Naive thymus-derived CD8-positive, alpha-beta T cell (primary cell): ENCODE results near the gene P3H3. TPM values are rescaled to one million over a fixed set of nuclear protein-coding genes. Genes with fewer than 3 reads are reported as not detected.
A peak's percentile ranks its signal among the peaks of the same experiment; 100 is the strongest.

Source experiments
- ATAC-seq, 2 donors: fragments of 150-1000 bp; cut with Tn5 transposase in 1 of 2; sonication (Bioruptor Pico), chemical (Tn5 transposase) in 1 of 2; 1 replicate in 1 of 2; 2 replicates in 1 of 2; pipeline ENCODE4 v1.10.0; 2021; ENCODE audit warnings: mild to moderate bottlenecking in 2 of 2, moderate library complexity in 2 of 2
- POLR2A ChIA-PET: fragments of 350-600 bp; sonication (Branson Sonifier 250); formaldehyde crosslinking; loops from one replicate; lab custom pipeline; 2021; ENCODE audit warnings: antibody characterized with exemption; lab: Charles Lee
- DNase-seq, 10 donors: peaks; one replicate each; pipeline versions ENCODE4 v3.0.0 to v3.0.0-alpha.2; 2020 to 2022
- H3K27ac Mint-ChIP-seq, 10 donors: one replicate each; pipeline ENCODE4 v1.8.0; 2020 to 2022; ENCODE audit warnings: mild to moderate bottlenecking in 10 of 10, mixed read lengths in 10 of 10, moderate library complexity in 4 of 10, inconsistent platforms in 1 of 10
- H3K27me3 Mint-ChIP-seq, 5 donors: one replicate each; pipeline ENCODE4 v1.8.0; 2021 to 2022; ENCODE audit warnings: mixed read lengths in 5 of 5
- H3K36me3 Mint-ChIP-seq, 3 donors: one replicate each; pipeline ENCODE4 v1.8.0; 2020 to 2022; ENCODE audit warnings: mixed read lengths in 3 of 3, mild to moderate bottlenecking in 2 of 3, inconsistent platforms in 1 of 3
- H3K4me1 Mint-ChIP-seq, 4 donors: one replicate each; pipeline ENCODE4 v1.8.0; 2021 to 2022; ENCODE audit warnings: mixed read lengths in 4 of 4
- H3K4me3 Mint-ChIP-seq, 10 donors: one replicate each; pipeline ENCODE4 v1.8.0; 2020 to 2022; ENCODE audit warnings: mild to moderate bottlenecking in 10 of 10, mixed read lengths in 10 of 10, moderate library complexity in 6 of 10, inconsistent platforms in 1 of 10
- H3K9me3 Mint-ChIP-seq, 9 donors: one replicate each; pipeline ENCODE4 v1.8.0; 2020 to 2022; ENCODE audit warnings: mixed read lengths in 9 of 9, mild to moderate bottlenecking in 3 of 9, inconsistent platforms in 1 of 9, moderate library complexity in 1 of 9
- polyA plus RNA-seq, 3 donors: library from polyadenylated mRNA; unstranded; fragments of 300-500 nt; fragmentation: Illumina TruSeq; gene quantifications; one replicate each; pipeline ENCODE4 v1.2.3, GENCODE V29; 2021
- total RNA-seq, 8 experiments: library from RNA in 2 of 8; stranded (reverse) in 2 of 8; gene quantifications; one replicate each; pipeline ENCODE4 v1.2.3 and lab custom pipeline; 2021 to 2026

P3H3 gene
- total and polyA plus RNA-seq, 5 experiments from 2014 or later: 0.42 to 9.7 (median 0.73) TPM

GRCh38 chr12:6822426-6823135, 5.6 kb upstream of the P3H3 start:
- H3K4me1 Mint-ChIP-seq: peaks cover 18 to 37% (median 22%) of the 10 kb centered on the region in 4 donors
- peak overlapping the region in 7 of 10 donors; percentile 16 to 79 (median 41) for H3K4me3 Mint-ChIP-seq
- DNase-seq: peak in 1 of 10 donors; percentile 43
- no peak for ATAC-seq
- peaks cover 14 to 70% (median 48%) of the 10 kb centered on the region in 5 donors for H3K27me3 Mint-ChIP-seq
- POLR2A ChIA-PET: interaction anchor here (1.1 kb wide), 1 partner anchor 14 kb away, joined by 3 read pairs; no protein-coding TSS in a partner anchor
- H3K9me3 Mint-ChIP-seq: no peaks in the 10 kb centered on the region
- no peak overlapping the region for H3K27ac Mint-ChIP-seq
- H3K36me3 Mint-ChIP-seq: no peaks in the 10 kb centered on the region

DNA sequence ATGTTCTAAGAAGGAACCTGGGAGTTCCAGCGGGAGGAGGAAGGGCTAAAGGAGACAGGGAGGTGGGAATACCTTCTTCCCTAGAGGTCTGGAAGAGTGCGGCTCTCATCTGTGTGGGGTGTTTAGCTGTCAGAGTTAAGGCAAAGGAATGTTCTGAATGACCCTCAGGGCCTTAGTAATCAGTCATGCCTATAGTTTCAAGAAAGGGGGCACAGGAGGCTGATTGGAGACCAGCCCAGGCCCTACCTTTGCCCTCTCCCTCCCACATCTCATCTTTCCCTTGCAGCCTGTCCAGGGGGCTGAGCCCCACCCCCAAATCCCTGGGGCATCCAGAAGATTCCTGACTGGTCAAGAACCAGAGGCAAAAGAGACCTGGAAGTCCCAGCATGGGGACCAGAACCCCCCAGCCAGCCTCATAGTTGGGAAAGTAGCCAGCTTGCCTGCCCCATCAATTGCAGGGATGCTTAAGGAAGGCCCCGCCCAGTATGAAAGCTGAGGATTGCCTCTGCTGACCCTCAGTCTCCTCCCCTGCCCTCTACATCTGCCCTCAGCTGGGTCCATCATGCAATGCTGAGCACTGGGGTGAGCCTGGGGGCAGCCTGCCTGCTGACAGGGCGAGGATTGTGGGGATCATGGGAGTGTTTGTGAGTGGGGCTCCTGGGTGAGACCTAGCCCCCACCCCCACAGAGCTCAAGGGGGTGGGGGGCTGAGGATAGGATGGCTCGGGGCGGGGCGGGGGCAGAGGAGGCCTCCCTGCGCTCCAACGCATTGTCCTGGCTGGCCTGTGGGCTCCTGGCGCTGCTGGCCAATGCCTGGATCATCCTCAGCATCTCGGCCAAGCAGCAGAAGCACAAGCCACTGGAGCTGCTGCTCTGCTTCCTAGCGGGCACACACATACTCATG, 4.8 kb upstream of the P3H3 start:
- Mint-ChIP-seq H3K27ac (no peak overlapping the region), H3K4me3 (no peak overlapping the region), H3K4me1 (peaks cover 17 to 45% (median 25%) of the 10 kb centered on the region in 4 donors), H3K27me3 (peaks cover 15 to 79% (median 48%) of the 10 kb centered on the region in 5 donors), H3K9me3 (no peaks in the 10 kb centered on the region), H3K36me3 (no peaks in the 10 kb centered on the region)
- DNase-seq (peak in 1 of 10 donors; percentile 32), ATAC-seq (no peak)
- POLR2A ChIA-PET: no interaction called here

DNA sequence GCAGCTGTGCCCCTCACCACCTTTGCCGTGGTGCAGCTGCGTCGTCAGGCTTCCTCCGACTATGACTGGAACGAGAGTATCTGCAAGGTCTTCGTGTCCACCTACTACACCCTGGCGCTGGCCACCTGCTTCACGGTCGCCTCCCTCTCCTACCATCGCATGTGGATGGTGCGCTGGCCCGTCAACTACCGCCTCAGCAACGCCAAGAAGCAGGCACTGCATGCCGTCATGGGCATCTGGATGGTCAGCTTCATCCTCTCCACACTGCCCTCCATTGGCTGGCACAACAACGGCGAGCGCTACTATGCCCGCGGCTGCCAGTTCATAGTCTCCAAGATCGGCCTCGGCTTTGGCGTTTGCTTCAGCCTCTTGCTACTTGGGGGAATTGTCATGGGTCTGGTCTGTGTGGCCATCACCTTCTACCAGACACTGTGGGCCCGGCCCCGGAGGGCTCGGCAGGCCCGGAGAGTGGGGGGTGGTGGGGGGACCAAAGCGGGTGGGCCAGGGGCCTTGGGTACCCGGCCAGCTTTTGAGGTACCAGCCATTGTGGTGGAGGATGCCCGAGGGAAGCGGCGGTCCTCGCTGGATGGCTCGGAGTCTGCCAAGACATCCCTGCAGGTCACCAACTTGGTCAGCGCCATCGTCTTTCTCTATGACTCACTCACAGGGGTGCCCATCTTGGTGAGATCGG, 4.0 kb upstream of the P3H3 start:
- DNase-seq (peak in 1 of 10 donors; percentile 60), ATAC-seq (no peak)
- POLR2A ChIA-PET: no interaction called here
- Mint-ChIP-seq H3K27me3 (peaks cover 15 to 80% (median 52%) of the 10 kb centered on the region in 5 donors), H3K4me1 (peaks cover 19 to 51% (median 29%) of the 10 kb centered on the region in 4 donors), H3K4me3 (peak overlapping the region in 2 of 10 donors; percentile 12 to 34), H3K36me3 (no peaks in the 10 kb centered on the region), H3K27ac (peak overlapping the region in 2 of 10 donors; percentile 37 to 65), H3K9me3 (no peaks in the 10 kb centered on the region)

DNA sequence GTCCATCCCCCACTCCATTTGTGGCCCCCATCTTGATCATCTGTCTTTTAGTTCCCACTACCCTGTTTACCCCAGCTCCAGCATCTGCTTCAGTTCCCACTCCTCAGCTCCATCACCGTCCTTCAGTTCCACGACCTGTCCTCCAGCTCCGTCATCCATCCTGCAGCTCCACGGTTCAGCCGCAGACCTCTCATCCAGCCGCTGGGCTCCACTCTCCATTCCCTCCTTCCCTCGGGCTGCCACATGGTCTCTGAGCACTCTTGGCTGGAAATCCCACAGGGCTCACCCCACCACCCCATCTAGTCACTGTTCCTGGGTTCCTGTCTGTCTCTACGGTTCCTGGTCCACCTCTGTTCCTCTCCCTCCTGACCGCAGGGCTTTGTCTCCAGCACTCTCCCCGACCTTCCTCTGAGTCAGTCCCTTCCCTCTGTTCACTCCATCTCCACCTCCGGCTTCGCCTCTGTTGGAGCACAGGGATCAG, 3.3 kb upstream of the P3H3 start:
- DNase-seq (peak in 1 of 10 donors; percentile 49), ATAC-seq (no peak)
- H3K36me3 Mint-ChIP-seq: no peaks in the 10 kb centered on the region
- H3K9me3 Mint-ChIP-seq: no peaks in the 10 kb centered on the region
- H3K4me1 Mint-ChIP-seq: peaks cover 19 to 55% (median 31%) of the 10 kb centered on the region in 4 donors
- no peak overlapping the region for H3K4me3 Mint-ChIP-seq
- POLR2A ChIA-PET: interaction anchor here (1.3 kb wide), 1 partner anchor 71 kb away, joined by 3 read pairs; no protein-coding TSS in a partner anchor
- H3K27ac Mint-ChIP-seq: peak overlapping the region in 2 of 10 donors; percentile 14 to 74
- peaks cover 15 to 80% (median 53%) of the 10 kb centered on the region in 5 donors for H3K27me3 Mint-ChIP-seq

GRCh38 chr12:6825398-6826124, 2.6 kb upstream of the P3H3 start:
- Mint-ChIP-seq H3K27ac (peak overlapping the region in 1 of 10 donors; percentile 74), H3K9me3 (no peaks in the 10 kb centered on the region), H3K4me3 (peak overlapping the region in 2 of 10 donors; percentile 10 to 17), H3K36me3 (no peaks in the 10 kb centered on the region), H3K27me3 (peaks cover 15 to 78% (median 53%) of the 10 kb centered on the region in 5 donors), H3K4me1 (peaks cover 19 to 54% (median 30%) of the 10 kb centered on the region in 4 donors)
- DNase-seq (peak; percentile 59 to 85 (median 76)), ATAC-seq (peak; percentile 45 to 50)
- POLR2A ChIA-PET: interaction anchor here (0.6 to 1.3 kb wide), 2 partner anchors 17 to 71 kb away, joined by 3 to 6 read pairs; no protein-coding TSS in a partner anchor

DNA sequence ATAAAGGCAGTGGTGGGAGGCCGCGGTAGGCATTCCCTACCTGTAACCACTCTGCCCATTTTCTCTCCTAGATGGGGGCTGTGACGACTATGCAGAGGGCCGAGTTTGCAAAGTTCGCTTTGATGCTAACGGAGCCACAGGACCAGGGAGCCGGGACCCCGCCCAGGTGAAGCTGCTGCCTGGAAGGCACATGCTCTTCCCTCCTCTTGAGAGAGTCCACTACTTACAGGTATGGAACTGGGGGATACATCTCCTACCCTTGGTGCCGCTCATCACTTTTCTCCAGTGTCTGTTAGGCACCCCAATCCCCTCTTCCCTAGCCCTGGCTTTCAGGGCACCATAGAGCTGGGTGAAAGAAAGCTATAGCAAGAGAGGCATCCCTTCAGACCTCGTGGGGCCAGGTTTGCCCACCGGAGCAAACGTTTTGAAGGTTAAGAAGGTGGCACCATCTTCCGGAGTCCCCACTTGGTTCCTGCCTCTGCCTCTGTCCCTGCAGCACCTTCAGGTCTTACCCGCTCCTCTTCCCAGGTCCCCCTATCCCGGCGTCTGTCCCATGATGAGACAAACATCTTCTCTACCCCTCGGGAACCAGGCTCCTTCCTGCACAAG, 2.0 kb upstream of the P3H3 start:
- ATAC-seq: no peak
- H3K27ac Mint-ChIP-seq: peak overlapping the region in 1 of 10 donors; percentile 6
- no peaks in the 10 kb centered on the region for H3K9me3 Mint-ChIP-seq
- POLR2A ChIA-PET: interaction anchor here (0.5 to 1.3 kb wide), 4 partner anchors 18 to 108 kb away, joined by 3 to 6 read pairs (median 4); partner anchors contain the start of gene MLF2
- H3K36me3 Mint-ChIP-seq: peaks cover 0 to 4% (median 0%) of the 10 kb centered on the region in 3 donors
- H3K4me3 Mint-ChIP-seq: peak overlapping the region in 3 of 10 donors; percentile 0 to 31 (median 19)
- peak in 1 of 10 donors; percentile 59 for DNase-seq
- H3K27me3 Mint-ChIP-seq: peaks cover 15 to 72% (median 53%) of the 10 kb centered on the region in 5 donors
- H3K4me1 Mint-ChIP-seq: peaks cover 19 to 47% (median 24%) of the 10 kb centered on the region in 4 donors

- Mint-ChIP-seq H3K9me3 (no peaks in the 10 kb centered on the region), H3K36me3 (peaks cover 0 to 4% (median 0%) of the 10 kb centered on the region in 3 donors), H3K27ac (peak overlapping the region in 6 of 10 donors; percentile 6 to 89 (median 46)), H3K4me1 (peaks cover 17 to 42% (median 22%) of the 10 kb centered on the region in 4 donors), H3K27me3 (peaks cover 15 to 66% (median 52%) of the 10 kb centered on the region in 5 donors), H3K4me3 (peak overlapping the region; percentile 25 to 92 (median 68))
- POLR2A ChIA-PET: interaction anchor here (0.5 to 4.1 kb wide), 4 partner anchors 18 to 109 kb away, joined by 4 to 21 read pairs (median 5); partner anchors contain the start of genes CDCA3, MLF2 and USP5
- DNase-seq (peak in 1 of 10 donors; percentile 64), ATAC-seq (no peak)
Measured at GRCh38 chr12:6826734-6827436, 1.3 kb upstream of the P3H3 start.

- Mint-ChIP-seq H3K4me1 (peaks cover 15 to 36% (median 19%) of the 10 kb centered on the region in 4 donors), H3K27ac (peak overlapping the region in 6 of 10 donors; percentile 6 to 89 (median 46)), H3K9me3 (no peaks in the 10 kb centered on the region), H3K36me3 (peaks cover 0 to 4% (median 0%) of the 10 kb centered on the region in 3 donors), H3K27me3 (peaks cover 15 to 60% (median 46%) of the 10 kb centered on the region in 5 donors), H3K4me3 (peak overlapping the region; percentile 25 to 92 (median 68))
- POLR2A ChIA-PET: interaction anchor here (1.0 to 4.1 kb wide), 4 partner anchors 19 to 103 kb away, joined by 4 to 21 read pairs (median 6); partner anchors contain the start of genes CDCA3, COPS7A, MLF2 and USP5
- ATAC-seq: no peak
- peak in 3 of 10 donors; percentile 24 to 67 (median 34) for DNase-seq
Measured at GRCh38 chr12:6827437-6827911, 733 bp upstream of the P3H3 start.

DNA sequence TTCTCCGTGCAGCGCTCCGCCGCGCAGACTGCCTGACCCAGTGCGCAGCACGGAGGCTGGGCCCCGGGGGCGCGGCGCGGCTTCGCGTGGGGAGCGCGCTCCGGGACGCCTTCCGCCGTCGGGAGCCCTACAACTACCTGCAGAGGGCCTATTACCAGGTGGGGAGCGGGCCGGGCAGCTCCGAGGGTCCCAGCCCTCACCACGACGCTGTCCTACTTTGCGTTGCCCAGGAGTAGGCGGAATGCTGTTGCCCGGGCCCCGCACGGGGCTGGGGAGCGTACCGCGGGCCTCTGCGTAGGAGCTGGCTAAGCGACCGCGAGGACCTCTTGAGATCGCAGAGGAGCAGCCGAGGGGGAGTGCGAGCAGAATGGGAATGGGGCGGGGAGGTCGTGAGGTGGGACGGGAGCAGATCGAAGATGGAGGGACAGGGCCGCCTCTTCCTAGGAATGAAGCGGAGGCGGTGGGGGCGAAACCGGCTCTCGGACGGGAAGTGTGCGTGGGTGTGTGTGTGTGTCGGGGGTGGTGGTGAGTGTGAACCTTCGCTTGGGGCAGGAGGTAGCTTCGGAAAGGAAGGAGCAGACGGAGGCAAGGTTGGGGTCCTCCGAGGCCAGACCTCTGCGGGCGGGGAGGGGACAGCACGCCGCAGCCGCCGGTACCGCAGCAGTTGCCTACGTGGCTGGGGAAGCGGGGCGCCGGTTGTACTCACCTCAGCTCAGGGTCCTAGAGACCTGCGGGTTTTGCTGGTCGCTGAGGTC, 751 bp downstream of the P3H3 start:
- peaks cover 15 to 31% (median 19%) of the 10 kb centered on the region in 4 donors for H3K4me1 Mint-ChIP-seq
- ATAC-seq (peak; percentile 78), DNase-seq (peak in 7 of 10 donors; percentile 22 to 63 (median 46))
- H3K27me3 Mint-ChIP-seq: peaks cover 14 to 48% (median 38%) of the 10 kb centered on the region in 5 donors
- H3K4me3 Mint-ChIP-seq: peak overlapping the region; percentile 82 to 95 (median 89)
- peaks cover 0 to 4% (median 0%) of the 10 kb centered on the region in 3 donors for H3K36me3 Mint-ChIP-seq
- peak overlapping the region; percentile 15 to 95 (median 80) for H3K27ac Mint-ChIP-seq
- no peaks in the 10 kb centered on the region for H3K9me3 Mint-ChIP-seq
- POLR2A ChIA-PET: interaction anchor here (0.6 to 4.1 kb wide), 14 partner anchors 9 to 198 kb away, joined by 3 to 21 read pairs (median 4); partner anchors contain the start of genes CDCA3, COPS7A, MLF2 and SPSB2
